Measurements from ENCODE around the gene PRCC. TPM values are rescaled to one million over a fixed set of nuclear protein-coding genes. Genes with fewer than 3 reads are reported as not detected.

PRCC gene
- total RNA-seq, 2 donors from 2014 or later: 108 to 111 TPM

DNA sequence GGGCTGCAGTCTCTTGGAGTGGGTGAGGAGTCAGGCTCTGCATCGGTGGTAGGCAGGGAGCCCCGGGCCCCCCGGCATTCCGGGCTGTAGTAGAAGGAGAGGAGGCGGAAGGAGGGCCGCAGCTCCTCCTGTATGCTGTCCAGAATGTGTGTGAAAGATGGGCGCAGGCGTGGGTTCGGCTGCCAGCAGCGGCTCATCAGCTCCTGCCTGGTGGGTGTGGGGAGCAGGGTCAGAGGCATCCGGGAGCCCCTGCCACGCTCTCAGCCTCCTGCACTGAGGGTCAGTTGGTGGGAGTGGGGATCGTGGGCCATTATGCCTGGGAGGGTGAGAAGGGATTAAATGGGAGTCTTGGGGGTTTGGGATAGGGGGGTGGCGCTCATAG, 73.6 kb downstream of the PRCC start:
- H3K9me3 Mint-ChIP-seq: no peaks in the 10 kb centered on the region
- TF ChIP-seq, protein P1, sequence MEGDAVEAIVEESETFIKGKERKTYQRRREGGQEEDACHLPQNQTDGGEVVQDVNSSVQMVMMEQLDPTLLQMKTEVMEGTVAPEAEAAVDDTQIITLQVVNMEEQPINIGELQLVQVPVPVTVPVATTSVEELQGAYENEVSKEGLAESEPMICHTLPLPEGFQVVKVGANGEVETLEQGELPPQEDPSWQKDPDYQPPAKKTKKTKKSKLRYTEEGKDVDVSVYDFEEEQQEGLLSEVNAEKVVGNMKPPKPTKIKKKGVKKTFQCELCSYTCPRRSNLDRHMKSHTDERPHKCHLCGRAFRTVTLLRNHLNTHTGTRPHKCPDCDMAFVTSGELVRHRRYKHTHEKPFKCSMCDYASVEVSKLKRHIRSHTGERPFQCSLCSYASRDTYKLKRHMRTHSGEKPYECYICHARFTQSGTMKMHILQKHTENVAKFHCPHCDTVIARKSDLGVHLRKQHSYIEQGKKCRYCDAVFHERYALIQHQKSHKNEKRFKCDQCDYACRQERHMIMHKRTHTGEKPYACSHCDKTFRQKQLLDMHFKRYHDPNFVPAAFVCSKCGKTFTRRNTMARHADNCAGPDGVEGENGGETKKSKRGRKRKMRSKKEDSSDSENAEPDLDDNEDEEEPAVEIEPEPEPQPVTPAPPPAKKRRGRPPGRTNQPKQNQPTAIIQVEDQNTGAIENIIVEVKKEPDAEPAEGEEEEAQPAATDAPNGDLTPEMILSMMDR (conservative IDR thresholded peaks at IDR 0.05): no peak
- H3K27me3 Mint-ChIP-seq (ENCODE audit: insufficient read depth): peaks cover 89% of the 10 kb centered on the region
- H3K36me3 Mint-ChIP-seq (ENCODE audit: low read depth): no peaks in the 10 kb centered on the region
- WGBS, 2 experiments (ENCODE audit: insufficient coverage in 1 of 2, insufficient read length in 1 of 2): 87 to 100% methylated on average over 2 to 14 of the region's 14 CpGs
- Histone ChIP-seq H3K9ac (ENCODE audit: extremely low read depth, low read length, poor library complexity, severe bottlenecking) (no peak overlapping the region), H3K4me1 (ENCODE audit: control insufficient read depth, insufficient read depth, low read length) (no peaks in the 10 kb centered on the region), H3K9me3 (ENCODE audit: control insufficient read depth, low read length) (no peaks in the 10 kb centered on the region), H3K36me3 (ENCODE audit: control insufficient read depth, insufficient read depth, low read length) (no peaks in the 10 kb centered on the region), H3K4me3 (ENCODE audit: low read length) (no peak overlapping the region), H3K27ac (ENCODE audit: low read depth, low read length) (no peak overlapping the region), H3K27me3 (ENCODE audit: control insufficient read depth, insufficient read depth, low read length, poor library complexity, severe bottlenecking) (peaks cover 75% of the 10 kb centered on the region)
- H3K4me1 Mint-ChIP-seq: peaks cover 6% of the 10 kb centered on the region
- no peak overlapping the region for H3K27ac Mint-ChIP-seq
- H3K4me3 Mint-ChIP-seq: no peak overlapping the region
- DNase-seq: no peak

DNA sequence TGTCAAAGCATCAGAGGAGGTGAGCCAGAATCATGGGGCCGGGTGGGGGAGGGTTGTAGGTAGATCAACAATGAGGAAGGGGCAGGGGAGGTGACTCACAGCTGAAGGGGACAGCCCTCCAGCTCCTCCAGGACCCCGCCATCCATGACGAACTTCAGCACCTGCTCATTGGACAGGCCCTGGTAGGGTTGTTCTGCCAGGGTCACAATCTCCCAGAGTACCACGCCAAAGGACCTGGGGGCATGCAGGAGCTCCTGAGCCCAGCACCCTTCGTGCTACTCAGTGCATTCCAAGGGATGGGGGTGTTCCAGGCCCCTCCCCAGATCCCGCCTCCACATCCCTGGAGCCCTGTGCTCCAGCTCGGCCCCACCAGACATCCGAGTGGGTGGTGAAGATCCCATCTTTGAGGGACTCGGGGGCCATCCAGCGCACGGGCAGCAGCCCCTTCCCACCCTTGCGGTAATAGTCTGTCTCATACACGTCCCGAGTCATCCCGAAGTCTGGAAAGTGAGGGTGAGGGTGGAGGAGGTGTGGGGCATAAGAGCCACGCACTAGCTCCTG, 74.0 kb downstream of the PRCC start:
- no peaks in the 10 kb centered on the region for H3K9me3 ChIP-seq (ENCODE audit: control insufficient read depth, low read length)
- H3K4me1 Mint-ChIP-seq: peaks cover 6% of the 10 kb centered on the region
- H3K4me3 ChIP-seq (ENCODE audit: low read length): no peak overlapping the region
- no peaks in the 10 kb centered on the region for H3K4me1 ChIP-seq (ENCODE audit: control insufficient read depth, insufficient read depth, low read length)
- no peak overlapping the region for H3K9ac ChIP-seq (ENCODE audit: extremely low read depth, low read length, poor library complexity, severe bottlenecking)
- TF ChIP-seq, protein P1 (conservative IDR thresholded peaks at IDR 0.05): no peak
- H3K27ac ChIP-seq (ENCODE audit: low read depth, low read length): no peak overlapping the region
- 82 to 86% methylated on average over 3 to 16 of the region's 16 CpGs for WGBS, 2 experiments (ENCODE audit: insufficient coverage in 1 of 2, insufficient read length in 1 of 2)
- H3K36me3 ChIP-seq (ENCODE audit: control insufficient read depth, insufficient read depth, low read length): no peaks in the 10 kb centered on the region
- peak; percentile 64 for DNase-seq
- no peak overlapping the region for H3K27ac Mint-ChIP-seq
- peaks cover 75% of the 10 kb centered on the region for H3K27me3 ChIP-seq (ENCODE audit: control insufficient read depth, insufficient read depth, low read length, poor library complexity, severe bottlenecking)
- H3K9me3 Mint-ChIP-seq: no peaks in the 10 kb centered on the region
- no peak overlapping the region for H3K4me3 Mint-ChIP-seq
- no peaks in the 10 kb centered on the region for H3K36me3 Mint-ChIP-seq (ENCODE audit: low read depth)
- H3K27me3 Mint-ChIP-seq (ENCODE audit: insufficient read depth): peaks cover 89% of the 10 kb centered on the region

DNA sequence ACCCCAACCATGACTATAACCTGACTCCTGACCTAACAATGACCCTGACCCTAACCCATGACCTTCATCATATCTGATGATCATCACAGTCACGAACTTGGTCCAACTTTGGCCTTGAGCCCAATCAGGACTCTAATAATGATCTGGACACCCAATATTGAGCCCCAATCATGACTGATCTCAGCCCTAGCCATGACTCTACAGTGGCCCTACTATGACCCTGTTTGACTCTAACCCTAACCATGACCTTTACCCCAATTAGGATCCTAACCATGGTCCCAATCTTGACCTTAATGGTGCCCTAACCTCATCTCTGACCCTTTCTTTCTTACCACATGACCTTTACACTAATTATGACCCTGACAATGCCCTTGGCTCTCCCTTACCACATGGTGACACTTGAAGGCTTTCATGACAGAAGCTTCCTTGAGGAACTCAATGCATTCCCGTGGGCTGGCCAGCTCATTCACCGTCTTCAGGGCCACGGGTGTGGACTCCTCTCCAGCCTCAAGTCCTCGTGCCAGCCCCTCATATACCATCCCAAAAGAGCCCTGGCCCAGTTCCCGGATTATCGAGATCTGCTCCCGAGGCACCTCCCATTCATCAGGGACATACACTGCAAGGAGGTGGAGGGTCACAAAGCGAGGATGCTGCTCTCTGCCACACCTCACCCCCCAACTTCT, 75.4 kb downstream of the PRCC start:
- 83 to 94% methylated on average over 7 to 9 of the region's 9 CpGs for WGBS, 2 experiments (ENCODE audit: insufficient coverage in 1 of 2, insufficient read length in 1 of 2)
- H3K9ac ChIP-seq (ENCODE audit: extremely low read depth, low read length, poor library complexity, severe bottlenecking): no peak overlapping the region
- Mint-ChIP-seq H3K4me1 (peaks cover 6% of the 10 kb centered on the region), H3K27ac (no peak overlapping the region), H3K36me3 (ENCODE audit: low read depth) (no peaks in the 10 kb centered on the region), H3K4me3 (no peak overlapping the region), H3K27me3 (ENCODE audit: insufficient read depth) (peaks cover 91% of the 10 kb centered on the region), H3K9me3 (no peaks in the 10 kb centered on the region)
- H3K4me1 ChIP-seq (ENCODE audit: control insufficient read depth, insufficient read depth, low read length): no peaks in the 10 kb centered on the region
- TF ChIP-seq, protein P1 (conservative IDR thresholded peaks at IDR 0.05): no peak
- H3K4me3 ChIP-seq (ENCODE audit: low read length): no peak overlapping the region
- no peak for DNase-seq
- H3K9me3 ChIP-seq (ENCODE audit: control insufficient read depth, low read length): no peaks in the 10 kb centered on the region
- H3K27ac ChIP-seq (ENCODE audit: low read depth, low read length): no peak overlapping the region
- H3K27me3 ChIP-seq (ENCODE audit: control insufficient read depth, insufficient read depth, low read length, poor library complexity, severe bottlenecking): peaks cover 75% of the 10 kb centered on the region
- H3K36me3 ChIP-seq (ENCODE audit: control insufficient read depth, insufficient read depth, low read length): no peaks in the 10 kb centered on the region
